C4-2B (cell line): ENCODE results near the gene OR11H7.
"Not testable (repeated sequence)": the region's sequence is repeated elsewhere in the genome, so short reads cannot be mapped to it uniquely, and the experiment has no call there.

Experiments
- CTCF ChIP-seq: fragments of 450-650 bp; conservative IDR thresholded peaks from 2 replicates; pipeline ENCODE4 v1.5.1; 2017; ENCODE audit warnings: mild to moderate bottlenecking
- ZFX ChIP-seq: fragments of 450-650 bp; IDR thresholded peaks from 2 replicates; pipeline ENCODE4 v1.6.1; 2017

GRCh38 chr14:20264361-20264760 lies 35.6 kb downstream of the OR11H7 start:
- TF ChIP-seq CTCF, ZFX: not testable (repeated sequence)
